Peyer's patch (tissue), 4 donors: ENCODE measurements around the gene ANKRD29.

ENCODE experiments used
- CTCF ChIP-seq, 6 experiments: fragments of 450-650 bp in 4 of 6; fragments of 200-600 bp in 2 of 6; sonication (generic) in 1 of 6; IDR thresholded peaks; one replicate each; pipeline ENCODE4 v1.5.1; 2017 to 2019; ENCODE audit warnings: antibody characterized with exemption in 6 of 6, mild to moderate bottlenecking in 3 of 6, moderate library complexity in 1 of 6
- POLR2A ChIP-seq, 2 donors: fragments of 450-650 bp; IDR thresholded peaks; one replicate each; pipeline ENCODE4 v1.5.1; 2017; ENCODE audit warnings: antibody characterized with exemption in 2 of 2, mild to moderate bottlenecking in 2 of 2, moderate library complexity in 2 of 2

- TF ChIP-seq POLR2A (IDR thresholded peaks at IDR 0.05) (peak; percentile 26 to 42), CTCF (IDR thresholded peaks at IDR 0.05) (peak in 3 of 6 experiments; percentile 30 to 48 (median 38))
Measured at GRCh38 chr18:23689031-23689615, 26.4 kb upstream of the ANKRD29 start, which contains the start of gene LAMA3.
